H1 (cell line): ENCODE measurements around the gene TMPRSS13. TPM values are rescaled to one million over a fixed set of nuclear protein-coding genes. Genes with fewer than 3 reads are reported as not detected.

Source experiments
- CHD2 ChIP-seq: IDR thresholded peaks from 2 replicates; pipeline ENCODE4 v1.6.1; 2012; ENCODE audit warnings: low read length, improper control_type of control experiment
- KDM4A ChIP-seq: IDR thresholded peaks from one replicate; pipeline ENCODE4 v1.7.1; 2012; ENCODE audit warnings: low read depth, mild to moderate bottlenecking, moderate library complexity, low read length, inconsistent platforms; ENCODE audit not compliant: severe bottlenecking
- SP2 ChIP-seq: IDR thresholded peaks from 2 replicates; pipeline ENCODE4 v1.6.1; 2012; ENCODE audit warnings: mild to moderate bottlenecking, low read length, inconsistent platforms
- SP4 ChIP-seq: IDR thresholded peaks from 2 replicates; pipeline ENCODE4 v1.6.1; 2012; ENCODE audit warnings: low read length, inconsistent platforms
- polyA plus RNA-seq, 7 experiments: library from polyadenylated mRNA; depleted of rRNA in 3 of 7; stranded (reverse) in 5 of 7; unstranded in 2 of 7; fragments of >200 nt in 5 of 7; fragments of 200-250 nt in 2 of 7; gene quantifications; 1 replicate in 5 of 7; 2 replicates in 1 of 7; 4 replicates in 1 of 7; pipeline versions ENCODE4 v1.2.1 to v1.2.3, GENCODE V29; 2011 to 2013; ENCODE audit warnings: missing spikeins in 2 of 7, mixed read lengths in 2 of 7
- total RNA-seq: library from RNA; stranded (reverse); fragmentation: NEBNext Ultra II Directional; extraction: Animal tissue kit (Norgen Biotek cat#: 25700); gene quantifications from 2 replicates; pipeline ENCODE4 v1.2.1, GENCODE V29; 2021

TMPRSS13 gene
- total and polyA plus RNA-seq, 2 of the 8 experiments (the other 6 are each of a cell fraction or from before 2014, with no cell fraction given) = 0.61 to 0.79 TPM

DNA sequence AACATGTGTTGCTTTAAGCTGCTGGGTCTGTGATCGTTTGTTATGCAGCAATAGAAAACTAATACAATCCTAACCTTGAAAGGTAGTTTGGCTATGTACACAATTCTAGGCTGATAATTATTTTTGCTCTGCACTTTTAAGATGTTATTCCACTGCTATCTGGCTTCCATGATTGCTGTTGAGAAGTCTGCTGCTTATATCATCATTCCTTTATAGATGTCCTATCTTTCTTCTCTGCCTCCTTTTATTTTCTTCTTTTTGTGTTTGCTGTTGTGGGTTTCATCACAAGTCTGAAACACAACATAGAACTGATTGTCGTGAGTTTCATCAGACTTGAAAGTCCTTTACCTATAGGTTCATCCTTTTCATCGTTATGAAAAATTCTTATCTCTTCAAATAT lies 76.9 kb downstream of the TMPRSS13 start (continued):
- no peak for TF ChIP-seq KDM4A
- no peak for TF ChIP-seq SP4
- TF ChIP-seq CHD2 = no peak
- TF ChIP-seq SP2 = no peak
